OCI-LY3 (cell line): ENCODE data around the gene CNTNAP4.

Source experiments
- EZH2phosphoT487 ChIP-seq: fragments of 200-600 bp; shearing (Covaris generic); IDR thresholded peaks from 2 replicates; pipeline ENCODE4 v1.6.1; 2018; ENCODE audit warnings: antibody characterized with exemption, mixed run types, low read depth
- TF ChIP-seq, protein P1 (sequence below): fragments of 200-600, 300-600 bp; sonication (generic); IDR thresholded peaks from 2 replicates; pipeline ENCODE4 v1.5.1; 2014; ENCODE audit warnings: antibody characterized with exemption, low read length, low read depth

DNA sequence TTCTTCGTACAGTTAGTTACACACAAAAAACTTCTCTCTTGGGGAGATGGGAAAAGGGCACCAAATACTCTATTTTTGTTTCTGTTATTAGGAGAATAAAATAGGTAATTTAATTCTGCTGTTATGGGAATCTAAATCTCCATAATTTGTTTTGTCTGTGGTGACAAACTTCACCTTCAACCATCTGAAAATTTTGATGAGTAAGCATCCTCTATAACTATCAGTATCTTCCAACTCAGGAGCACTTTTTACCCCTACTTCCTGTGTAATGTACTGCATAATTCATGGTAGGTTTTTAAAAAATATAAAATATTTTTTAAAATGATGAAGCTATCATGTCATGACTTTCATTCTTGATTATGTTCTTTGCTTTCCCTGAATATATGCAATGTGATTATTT lies 33.6 kb upstream of the CNTNAP4 start:
- TF ChIP-seq, protein P1, sequence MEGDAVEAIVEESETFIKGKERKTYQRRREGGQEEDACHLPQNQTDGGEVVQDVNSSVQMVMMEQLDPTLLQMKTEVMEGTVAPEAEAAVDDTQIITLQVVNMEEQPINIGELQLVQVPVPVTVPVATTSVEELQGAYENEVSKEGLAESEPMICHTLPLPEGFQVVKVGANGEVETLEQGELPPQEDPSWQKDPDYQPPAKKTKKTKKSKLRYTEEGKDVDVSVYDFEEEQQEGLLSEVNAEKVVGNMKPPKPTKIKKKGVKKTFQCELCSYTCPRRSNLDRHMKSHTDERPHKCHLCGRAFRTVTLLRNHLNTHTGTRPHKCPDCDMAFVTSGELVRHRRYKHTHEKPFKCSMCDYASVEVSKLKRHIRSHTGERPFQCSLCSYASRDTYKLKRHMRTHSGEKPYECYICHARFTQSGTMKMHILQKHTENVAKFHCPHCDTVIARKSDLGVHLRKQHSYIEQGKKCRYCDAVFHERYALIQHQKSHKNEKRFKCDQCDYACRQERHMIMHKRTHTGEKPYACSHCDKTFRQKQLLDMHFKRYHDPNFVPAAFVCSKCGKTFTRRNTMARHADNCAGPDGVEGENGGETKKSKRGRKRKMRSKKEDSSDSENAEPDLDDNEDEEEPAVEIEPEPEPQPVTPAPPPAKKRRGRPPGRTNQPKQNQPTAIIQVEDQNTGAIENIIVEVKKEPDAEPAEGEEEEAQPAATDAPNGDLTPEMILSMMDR, result no peak
- no peak for TF ChIP-seq EZH2phosphoT487
